CD4-positive, alpha-beta T cell treated with Interleukin-15 for 4 hours (primary cell): ENCODE measurements around the gene CENPX.

ENCODE experiments used
- DNase-seq: peaks from one replicate; pipeline ENCODE4 v3.0.0-alpha.2; 2020; ENCODE audit warnings: low spot score

Gene CENPX

GRCh38 chr17:82023447-82024241 is 966 bp upstream of the CENPX start:
- DNase-seq: no peak

- DNase-seq: peak; percentile 100
Measured at GRCh38 chr17:82022981-82023446, 336 bp upstream of the CENPX start, which contains the start of gene LRRC45. TSS of gene LRRC45 (plus strand) at chr17:82023305. CDS start at chr17:82023644, 339 bp downstream.

DNA sequence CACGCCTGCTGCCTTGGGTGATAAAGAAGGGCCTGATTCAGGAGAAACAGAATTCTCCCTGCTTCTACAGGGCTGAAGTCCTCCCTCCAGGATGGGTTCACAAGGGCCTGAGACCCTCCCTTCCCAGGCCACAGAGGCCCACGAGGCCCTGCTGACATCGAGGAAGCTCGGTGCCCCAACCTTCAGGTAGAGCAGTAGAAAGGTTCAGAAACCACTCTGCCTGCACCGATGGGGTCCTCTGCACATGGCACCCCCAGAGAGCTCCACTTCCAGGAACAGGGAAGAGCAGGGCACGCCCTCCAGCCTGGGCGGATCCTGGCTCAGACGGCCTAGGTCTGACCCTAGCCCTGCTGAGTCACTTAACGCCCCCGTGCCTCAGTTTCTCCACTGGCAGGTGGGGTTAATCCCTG is 773 bp downstream of the CENPX start:
- no peak for DNase-seq

DNA sequence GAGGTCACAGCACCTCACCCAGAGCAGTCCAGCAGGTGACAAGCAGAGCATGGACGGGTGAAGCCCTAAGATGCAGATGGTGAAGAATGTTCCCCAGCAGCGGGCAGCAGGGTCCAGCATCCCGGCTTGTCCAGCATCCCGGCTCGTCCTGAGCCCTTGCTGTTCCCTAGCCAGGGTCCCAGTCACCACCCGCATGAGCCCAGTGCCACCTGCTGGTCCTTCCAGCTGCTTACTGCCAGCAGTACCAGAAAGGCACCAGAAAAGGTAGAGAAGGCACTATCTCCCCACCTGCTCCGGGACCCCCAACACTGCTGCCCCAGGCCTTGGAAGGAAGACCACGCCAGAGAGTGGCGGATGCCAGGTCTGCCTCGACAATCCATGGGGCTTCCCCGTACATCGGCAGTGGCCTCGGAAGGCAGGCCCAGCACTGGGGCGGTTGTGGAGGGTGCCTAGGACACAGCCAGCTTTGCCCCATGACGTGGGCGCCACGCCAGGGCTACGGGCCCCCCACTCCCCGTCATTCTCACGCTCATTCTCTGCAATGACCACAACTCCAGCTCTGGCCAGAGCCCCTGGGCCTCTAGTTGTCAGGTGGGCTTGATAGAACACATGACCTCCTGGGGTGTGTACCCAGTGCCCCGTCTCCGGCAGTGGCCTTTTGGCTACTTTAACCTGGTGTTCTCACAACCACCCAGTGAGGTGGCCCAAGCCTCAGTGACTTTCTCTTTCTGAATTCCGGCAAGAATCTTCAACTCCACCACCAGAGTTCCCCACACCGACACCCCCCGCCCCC is 1.4 kb downstream of the CENPX start:
- DNase-seq: peak; percentile 53

DNA sequence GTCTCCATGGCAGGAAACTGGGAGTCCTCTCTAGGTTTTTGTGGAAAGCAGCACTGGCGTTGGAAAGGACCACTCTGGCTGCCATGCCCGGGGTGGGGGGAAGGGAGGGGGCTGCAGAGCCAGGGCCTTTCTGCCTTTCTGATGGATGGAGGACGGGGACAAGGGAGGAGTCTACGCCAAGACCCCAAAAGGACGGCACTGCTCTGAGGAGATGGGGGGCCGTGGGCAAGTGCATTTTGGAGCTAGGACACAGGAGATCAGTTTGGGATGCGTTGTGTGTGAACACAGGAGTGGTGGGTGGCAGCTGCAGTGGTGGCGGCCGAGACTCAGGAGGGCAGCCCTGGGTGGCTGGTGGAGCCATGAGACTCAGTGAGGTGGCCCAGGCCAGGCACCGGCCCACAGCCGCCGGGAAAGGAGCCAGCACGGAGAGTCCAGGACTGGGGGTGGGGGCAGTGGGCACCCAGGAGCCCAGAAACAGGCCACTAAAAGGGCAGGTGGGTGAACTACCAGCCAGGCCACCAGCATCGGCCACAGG is 2.0 kb downstream of the CENPX start:
- DNase-seq: no peak

DNA sequence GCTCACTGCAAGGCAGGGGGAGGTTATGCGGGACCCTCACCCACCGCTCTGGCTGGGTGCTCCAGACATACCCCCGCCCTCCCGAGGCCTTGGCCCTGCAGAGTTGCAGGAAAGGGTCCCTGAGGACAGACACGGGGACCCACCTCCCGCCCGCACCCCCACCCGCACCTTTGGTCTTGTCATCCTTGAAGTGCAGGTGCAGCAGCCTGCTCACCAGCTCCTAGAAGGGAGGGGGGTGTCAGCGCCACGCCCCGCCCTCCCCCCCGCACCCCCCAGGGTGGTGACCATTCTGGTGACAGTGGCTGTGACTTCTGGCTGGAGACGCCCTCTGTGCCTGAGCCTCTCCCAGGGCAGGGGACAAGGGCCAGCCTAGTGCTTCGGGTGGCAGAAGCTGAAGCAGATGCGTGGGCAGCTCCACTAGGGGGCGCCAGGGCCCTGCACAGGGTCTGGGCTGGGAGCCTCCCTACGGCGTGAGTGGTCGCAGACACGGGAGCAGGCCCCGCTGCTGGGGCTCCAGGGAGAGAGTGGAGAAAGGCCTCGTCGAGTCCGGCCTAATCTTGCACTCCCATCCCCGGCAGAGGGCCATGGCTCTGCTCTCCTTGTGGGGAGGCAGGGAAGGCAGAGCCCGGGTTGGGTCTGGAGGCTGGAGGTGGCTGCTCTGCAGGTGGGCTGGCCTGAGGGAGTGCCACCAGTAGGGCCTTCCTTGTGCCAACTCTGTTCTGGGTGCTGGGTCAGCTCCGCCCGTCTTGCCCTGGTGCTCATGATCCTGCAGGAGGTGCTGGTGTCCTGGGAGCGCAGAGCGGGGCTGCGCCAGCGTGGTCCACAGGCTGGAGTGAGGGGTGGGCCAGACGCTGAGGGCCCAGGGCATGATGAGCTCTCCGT is 2.7 kb downstream of the CENPX start:
- peak; percentile 55 for DNase-seq

DNA sequence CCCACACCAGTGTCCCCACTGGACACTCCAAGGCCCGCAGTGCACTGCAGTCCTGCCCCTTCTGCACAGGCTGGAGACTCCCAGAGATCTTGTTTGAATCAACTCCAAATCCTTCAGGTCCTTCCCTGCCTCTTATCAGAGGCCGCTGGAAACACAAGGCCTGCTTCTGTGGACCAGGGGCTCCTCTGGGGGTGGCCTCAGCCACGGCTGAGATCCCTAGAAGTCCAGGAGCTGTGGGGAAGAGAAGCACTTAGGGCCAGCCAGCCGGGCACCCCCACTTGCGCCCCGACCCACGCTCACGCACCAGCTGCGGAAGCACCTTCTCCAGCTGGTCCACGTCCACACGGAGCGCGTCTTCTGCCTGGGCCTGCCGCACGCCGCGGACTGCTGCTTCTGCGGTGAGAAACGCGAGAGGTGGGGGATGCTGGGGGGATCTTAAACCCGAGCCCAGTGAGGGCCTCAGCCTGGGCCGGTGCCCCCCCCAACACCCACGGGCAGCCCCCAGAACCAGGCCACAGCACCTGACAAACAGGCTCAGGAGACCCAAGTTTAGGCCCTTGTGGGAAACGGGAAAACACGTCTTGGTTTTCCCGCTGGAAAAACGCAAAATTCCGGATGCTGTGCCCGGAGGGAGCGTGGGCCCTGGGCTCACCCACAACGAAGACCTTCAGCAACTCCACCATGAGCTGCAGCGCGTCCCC is 3.5 kb downstream of the CENPX start:
- DNase-seq: no peak

- DNase-seq: no peak
Measured at GRCh38 chr17:82018152-82018988, 4.3 kb downstream of the CENPX start.

DNA sequence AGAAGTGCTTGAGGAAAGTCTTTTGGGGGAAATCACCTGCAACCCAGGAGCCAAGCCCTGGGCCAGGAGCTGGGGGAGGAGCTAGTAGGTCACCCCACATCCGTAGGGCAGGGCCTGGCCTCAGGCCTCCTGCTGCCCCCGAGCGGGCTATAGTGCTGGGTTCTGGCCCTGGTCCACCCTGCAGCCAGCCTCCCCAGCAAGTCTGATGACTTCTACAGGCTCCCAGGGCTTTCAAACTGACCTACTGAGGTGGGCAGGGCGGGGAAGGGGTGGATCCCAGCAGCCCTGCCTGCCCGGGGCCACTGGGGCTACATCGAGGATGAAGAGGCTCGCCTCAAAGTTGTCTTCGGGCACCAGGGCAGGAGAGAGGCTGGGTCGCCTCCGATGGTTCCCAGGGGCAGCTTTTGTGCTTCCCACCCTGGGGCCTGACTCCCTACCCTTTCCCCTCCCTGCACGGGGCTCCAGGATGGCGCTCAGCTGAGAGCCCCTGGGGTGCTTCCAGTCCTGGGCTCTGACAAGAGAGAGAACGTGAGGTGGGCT is 5.0 kb downstream of the CENPX start:
- DNase-seq: no peak

- no peak for DNase-seq
Measured at GRCh38 chr17:82016875-82017459, 5.7 kb downstream of the CENPX start.

- DNase-seq: no peak
Measured at GRCh38 chr17:82016061-82016874, 6.4 kb downstream of the CENPX start.

GRCh38 chr17:82015311-82015971 is 7.2 kb downstream of the CENPX start:
- no peak for DNase-seq

- no peak for DNase-seq
Measured at GRCh38 chr17:82014971-82015310, 7.7 kb downstream of the CENPX start.

- DNase-seq: no peak
Measured at GRCh38 chr17:82014432-82014831, 8.2 kb downstream of the CENPX start.

DNA sequence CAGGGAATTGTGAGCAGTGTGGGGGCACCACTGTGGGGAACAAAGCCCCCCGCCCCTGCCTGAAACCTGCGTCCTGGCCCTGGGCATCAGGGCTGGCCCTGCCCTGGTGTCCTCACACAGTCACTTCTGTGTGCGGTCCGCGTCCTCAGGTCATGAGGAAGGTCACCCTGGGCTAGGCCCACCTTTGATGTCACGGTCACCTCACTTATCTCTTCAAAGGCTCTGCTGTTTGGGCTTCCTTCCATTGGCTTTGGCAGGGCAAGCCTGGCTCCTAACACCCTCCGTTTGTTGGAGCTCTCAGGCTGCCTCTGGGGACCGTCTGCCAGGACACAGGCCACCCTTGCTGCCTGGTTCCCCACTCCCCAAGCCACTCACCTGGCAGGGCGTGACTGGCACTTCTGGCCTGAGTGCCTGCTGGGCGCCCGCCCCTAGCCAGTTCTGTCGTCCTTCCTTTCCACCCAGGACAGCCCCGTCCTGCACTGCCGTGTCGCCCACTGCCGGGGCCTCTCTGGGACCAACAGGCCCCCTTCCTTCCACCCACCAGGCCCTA is 8.8 kb downstream of the CENPX start:
- no peak for DNase-seq

GRCh38 chr17:82013341-82013740 is 9.3 kb downstream of the CENPX start:
- no peak for DNase-seq

- DNase-seq: no peak
Measured at GRCh38 chr17:82012640-82013295, 9.9 kb downstream of the CENPX start.
